Activated effector memory CD4-positive, alpha-beta T cell treated with anti-CD3 and anti-CD28 coated beads, Interleukin-2, amount 50 U/mL, for 16 hours (primary cell): ENCODE data around the gene PDLIM5.
"Not testable (repeated sequence)": the region's sequence is repeated elsewhere in the genome, so short reads cannot be mapped to it uniquely, and the experiment has no call there.

ENCODE experiments used
- DNase-seq: peaks from one replicate; pipeline ENCODE4 v3.0.0-alpha.2; 2020

Gene PDLIM5

GRCh38 chr4:94463771-94464170 is 12.0 kb downstream of the PDLIM5 start:
- DNase-seq: no peak

DNA sequence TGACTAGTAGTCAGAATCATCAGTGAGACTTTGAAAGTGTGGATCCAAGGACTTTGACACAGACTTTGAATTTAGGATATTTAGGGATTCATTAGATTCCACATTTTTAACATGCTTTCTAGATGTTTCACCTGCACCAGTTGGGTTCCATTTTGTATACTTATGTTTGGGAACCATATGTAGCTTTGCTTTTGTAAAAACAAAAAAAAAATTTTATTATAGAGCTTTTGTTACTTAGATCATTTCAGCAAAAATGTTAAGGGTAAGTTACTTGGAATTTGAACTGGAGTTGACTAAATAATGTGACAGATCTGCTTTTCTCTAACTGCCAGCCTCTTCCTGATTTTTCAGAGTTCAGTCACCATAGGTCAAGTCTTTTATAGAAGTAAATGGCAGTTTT is 14.6 kb downstream of the PDLIM5 start:
- no peak for DNase-seq

DNA sequence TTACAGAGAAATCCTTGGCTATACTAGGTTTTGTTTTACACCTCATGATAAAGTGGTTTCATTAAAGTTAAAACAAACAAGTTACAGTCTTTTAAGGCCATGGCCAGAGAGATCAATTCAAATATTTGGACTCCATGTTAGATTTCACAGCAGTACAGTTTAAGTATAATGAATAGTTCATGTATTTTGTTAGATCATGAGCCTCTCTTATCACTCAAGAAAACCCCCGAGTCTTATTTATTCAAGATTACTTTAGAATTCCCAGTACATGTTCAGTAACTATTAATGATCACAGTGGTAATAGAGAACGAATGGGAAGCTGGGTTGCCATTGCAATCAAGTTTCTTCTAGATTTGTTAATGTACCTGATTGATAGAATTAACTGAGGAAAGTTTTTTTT is 15.2 kb downstream of the PDLIM5 start:
- no peak for DNase-seq

DNA sequence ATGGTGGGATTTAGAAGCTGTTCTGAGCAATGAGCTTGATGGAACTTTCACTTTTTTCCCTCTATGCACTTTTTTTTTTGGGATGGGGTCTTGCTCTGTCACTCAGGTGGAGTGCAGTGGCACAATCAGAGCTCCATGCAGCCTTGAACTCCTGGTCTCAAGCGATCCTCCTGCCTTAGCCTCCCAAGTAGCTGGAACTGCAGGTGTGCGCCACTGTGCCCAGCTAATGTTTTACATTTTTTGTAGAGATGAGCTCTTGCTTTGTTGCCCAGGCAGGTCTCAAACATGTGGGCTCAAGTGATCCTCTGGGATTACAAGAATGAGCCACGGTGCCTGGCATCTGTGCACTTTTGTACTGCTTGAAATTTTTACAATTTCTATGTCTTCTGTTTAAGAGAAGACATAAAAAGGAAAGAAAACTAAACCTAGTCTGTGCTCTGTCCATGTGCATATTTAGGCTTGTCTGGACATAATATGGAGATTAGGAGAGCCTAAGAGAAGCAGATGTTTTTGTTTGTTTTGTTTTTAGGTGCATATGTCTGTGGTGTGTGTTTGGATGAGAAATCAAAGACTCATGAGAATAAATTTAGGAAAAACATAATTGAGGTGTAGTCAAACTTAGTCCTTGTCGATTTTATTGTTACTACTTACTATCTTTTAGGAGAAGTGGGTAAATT is 16.5 kb downstream of the PDLIM5 start:
- no peak for DNase-seq

DNA sequence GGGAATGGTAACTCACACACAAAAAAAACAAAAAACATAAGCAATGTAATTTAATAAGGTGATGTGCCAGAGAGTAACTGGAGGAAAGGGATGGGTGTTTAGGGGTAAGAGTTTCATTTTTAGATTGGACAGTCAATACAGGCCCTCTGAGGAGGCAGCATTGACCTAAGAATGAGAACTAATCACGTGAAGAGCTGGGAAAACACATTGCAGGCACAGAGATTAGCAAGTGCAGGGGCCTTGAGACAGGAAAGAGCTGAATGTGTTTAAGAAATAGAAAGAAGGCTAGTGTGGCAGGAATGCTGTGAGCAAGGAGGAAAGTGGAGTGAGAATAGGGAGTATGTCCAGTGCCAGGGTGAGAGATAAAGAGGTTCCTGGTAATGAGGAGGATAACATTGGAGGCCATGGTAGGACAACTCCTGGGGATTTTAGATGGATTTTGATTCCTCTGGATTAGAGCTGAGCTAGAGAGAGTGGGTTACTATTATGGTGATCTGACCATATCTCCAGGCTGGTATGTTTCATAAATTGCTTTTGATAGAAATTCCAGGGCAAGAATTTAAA is 17.6 kb downstream of the PDLIM5 start:
- no peak for DNase-seq

GRCh38 chr4:94470132-94470531 is 18.4 kb downstream of the PDLIM5 start:
- DNase-seq: no peak

GRCh38 chr4:94470782-94471181 is 19.0 kb downstream of the PDLIM5 start:
- not testable (repeated sequence) for DNase-seq

DNA sequence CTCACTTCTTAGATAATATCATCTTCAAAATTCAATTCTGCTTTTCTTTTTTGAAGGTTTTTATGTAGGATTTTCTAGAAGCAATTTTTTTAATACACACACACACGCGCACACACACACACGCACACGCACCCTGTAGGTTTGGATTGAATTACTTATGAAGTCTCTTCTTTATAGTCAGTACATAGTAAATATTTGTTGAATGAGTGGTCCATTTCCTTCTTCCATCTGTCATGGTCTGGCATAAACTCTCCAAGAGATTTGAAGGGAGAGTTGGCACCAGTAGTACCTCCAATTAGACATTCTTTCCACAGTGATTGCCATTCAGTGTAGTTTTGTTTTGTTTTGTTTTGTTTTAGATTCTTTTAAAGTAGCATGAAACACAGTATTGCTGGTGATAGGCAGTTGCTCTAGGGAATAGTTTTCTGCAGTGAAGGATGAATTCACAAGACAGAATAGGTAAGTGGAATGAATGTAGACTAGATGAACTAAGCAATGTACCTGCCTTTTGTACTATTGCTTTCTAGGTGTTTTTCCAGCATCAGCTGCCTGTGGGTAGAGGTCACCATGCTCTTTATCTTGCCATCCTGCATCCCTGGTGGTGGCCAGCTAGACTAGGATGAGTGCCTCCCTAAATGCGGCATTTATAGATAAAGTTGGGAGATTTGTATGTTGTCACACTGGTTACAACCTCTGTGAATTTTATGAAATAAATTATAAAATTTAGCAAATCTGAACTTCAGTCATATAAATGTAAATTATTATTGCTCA is 20.5 kb downstream of the PDLIM5 start:
- no peak for DNase-seq

DNA sequence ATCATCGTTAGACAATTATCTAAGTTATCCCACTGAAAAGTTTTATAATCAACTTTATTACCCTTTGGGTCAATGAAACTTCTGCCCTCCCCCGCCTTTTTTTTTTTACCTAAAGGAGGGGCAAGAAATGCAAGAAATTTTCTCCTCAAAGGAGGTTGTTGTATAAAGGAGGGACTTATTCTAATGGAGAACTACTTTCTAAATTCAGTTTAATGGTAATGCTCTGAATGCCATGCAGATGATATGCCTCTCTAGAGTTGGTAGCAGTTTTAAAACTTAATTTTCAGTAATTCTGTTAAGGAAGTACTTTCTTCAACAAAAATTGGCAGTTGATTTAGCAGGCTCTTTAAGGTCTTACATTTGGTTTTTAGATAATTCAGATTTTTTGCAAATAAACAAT is 23.3 kb downstream of the PDLIM5 start:
- DNase-seq: no peak

DNA sequence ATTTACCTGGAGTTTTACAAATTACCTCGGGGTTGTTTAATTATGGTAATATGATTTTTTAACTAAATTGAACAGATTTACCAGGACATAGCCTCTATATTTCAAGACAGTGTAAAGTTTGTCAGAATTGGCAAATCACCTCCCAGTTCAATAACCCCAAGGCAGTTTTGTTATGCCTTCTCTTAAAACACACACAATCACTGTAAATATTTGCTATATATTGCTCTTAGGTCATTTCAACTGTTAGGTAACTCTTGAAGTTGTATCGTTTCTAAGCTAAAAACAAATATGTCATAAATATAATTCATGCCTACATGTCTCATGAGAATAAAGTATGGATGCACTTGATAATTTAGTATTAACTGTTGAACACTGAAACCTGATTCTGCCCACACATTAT is 24.1 kb downstream of the PDLIM5 start:
- no peak for DNase-seq

GRCh38 chr4:94477227-94477626 is 25.5 kb downstream of the PDLIM5 start:
- no peak for DNase-seq

- DNase-seq: not testable (repeated sequence)
Measured at GRCh38 chr4:94478805-94479204, 27.1 kb downstream of the PDLIM5 start.

GRCh38 chr4:94479358-94480141 is 27.8 kb downstream of the PDLIM5 start:
- no peak for DNase-seq

DNA sequence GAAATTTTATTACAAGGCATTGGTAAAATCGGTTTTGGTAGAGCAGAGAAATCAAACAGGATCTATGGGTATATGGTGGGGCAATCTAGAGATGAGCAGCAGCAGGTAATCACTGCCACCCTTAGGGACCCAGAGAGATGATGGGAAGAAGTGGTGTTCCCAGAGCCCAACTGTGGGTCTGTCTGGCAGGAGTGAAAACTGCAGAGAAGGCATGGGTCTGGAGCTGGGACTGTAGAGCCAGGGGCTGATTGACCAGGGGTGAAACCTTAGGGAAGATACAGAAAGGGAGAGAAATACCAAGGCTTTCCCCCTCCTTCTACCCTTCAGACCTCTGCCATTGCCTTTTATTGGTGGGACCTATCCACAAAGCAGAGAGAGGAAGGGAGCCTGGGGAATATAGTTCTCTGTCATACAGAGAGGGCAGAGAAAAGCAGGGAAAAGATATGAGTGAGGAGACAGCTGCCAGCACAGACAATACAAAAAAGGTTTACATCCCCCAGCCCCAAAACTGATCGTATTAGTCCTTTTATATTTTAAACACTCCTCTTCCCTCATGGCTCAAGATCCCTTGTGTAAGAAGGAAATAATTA is 28.7 kb downstream of the PDLIM5 start:
- DNase-seq: no peak

DNA sequence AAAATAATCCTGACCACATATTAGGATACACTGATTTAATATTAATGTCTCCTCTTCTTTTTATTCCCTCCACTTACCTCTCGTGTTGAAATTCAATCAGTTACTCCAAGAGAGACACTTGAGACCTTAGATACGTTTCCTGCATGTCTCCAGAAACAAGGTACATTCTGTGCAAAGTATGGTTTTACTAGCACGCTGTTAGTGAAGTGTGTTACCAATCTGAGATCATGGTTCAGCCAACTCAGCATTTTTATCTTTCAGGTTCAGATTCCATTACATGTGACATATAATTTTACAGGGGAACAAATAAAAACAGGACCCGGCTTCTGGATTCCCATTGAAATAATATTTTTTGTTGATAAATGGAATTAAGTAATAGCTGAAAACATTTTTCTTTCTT is 32.2 kb downstream of the PDLIM5 start:
- no peak for DNase-seq

GRCh38 chr4:94484818-94485217 is 33.1 kb downstream of the PDLIM5 start:
- DNase-seq: no peak

DNA sequence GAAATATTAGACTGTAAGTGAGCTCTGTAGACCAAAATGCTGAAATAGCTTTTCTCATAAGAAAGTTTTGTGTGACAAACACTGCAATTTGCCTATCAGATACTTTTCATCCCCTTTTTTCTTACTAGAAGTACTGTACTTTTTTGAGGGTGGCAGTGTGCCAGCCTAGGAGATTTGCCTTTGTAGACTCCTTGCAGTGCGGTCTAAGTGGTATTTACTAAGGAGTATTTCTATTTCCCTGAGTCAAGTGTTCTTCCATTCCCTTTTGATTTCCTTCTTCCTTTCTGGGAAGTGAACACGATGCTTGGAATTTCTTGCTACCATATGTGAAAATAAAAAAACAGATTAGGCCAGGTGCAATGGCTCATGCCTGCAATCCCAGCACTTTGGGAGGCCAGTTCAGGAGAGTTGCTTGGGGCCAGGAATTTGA is 34.6 kb downstream of the PDLIM5 start:
- DNase-seq: no peak

GRCh38 chr4:94488670-94489069 is 36.9 kb downstream of the PDLIM5 start:
- no peak for DNase-seq

GRCh38 chr4:94489098-94489497 is 37.4 kb downstream of the PDLIM5 start:
- DNase-seq: no peak

DNA sequence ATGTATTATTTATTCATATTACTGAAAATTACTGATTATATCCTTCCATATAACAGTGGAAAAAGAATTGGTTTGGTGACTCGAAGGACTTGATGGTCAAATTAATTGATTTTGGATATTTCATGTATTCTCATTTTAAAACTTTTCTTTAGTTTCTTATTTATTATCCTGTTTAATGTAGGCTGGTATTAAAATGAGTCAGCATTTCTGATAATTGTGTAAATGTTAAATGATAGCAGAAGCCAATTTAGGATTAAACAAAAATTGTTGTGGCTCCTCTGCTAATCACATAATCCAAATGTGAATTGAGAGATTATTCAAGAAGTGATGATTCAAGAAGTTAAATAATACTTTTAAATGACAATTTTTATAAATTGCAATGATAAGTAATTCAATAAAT is 38.7 kb downstream of the PDLIM5 start:
- no peak for DNase-seq

- no peak for DNase-seq
Measured at GRCh38 chr4:94491322-94491721, 39.6 kb downstream of the PDLIM5 start.

DNA sequence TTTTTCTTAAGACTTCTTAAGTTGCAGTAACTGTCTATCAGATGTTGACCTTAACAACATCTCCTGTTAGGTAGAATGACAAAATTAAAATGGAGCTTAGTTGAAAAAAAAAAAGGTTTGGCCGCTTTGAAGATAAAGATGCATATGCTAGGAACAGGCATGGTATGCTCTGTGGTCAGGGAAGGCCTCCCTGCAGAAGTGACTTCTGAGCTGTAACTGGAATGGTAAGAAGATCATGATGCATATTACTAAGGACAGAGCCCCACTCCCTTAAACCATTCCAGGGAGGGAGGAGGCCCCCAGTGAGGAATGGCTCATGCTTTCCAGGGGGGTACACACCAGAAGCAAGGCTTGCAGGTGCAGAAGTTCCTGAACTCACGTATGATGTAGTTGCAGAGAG is 43.7 kb downstream of the PDLIM5 start:
- DNase-seq: no peak

GRCh38 chr4:94497690-94498089 is 45.9 kb downstream of the PDLIM5 start:
- DNase-seq: no peak
